Anterior cingulate cortex (tissue), 58 donors: Measurements from ENCODE around the gene ISG20.

Experiments used
- DNase-seq, 58 donors: peaks; one replicate each; lab custom pipeline; 2025; lab: John Stamatoyannopoulos, UW

Gene ISG20

GRCh38 chr15:88617031-88617722 lies 21.6 kb upstream of the ISG20 start:
- no peak for DNase-seq

GRCh38 chr15:88617790-88618189 lies 21.0 kb upstream of the ISG20 start:
- DNase-seq = no peak

GRCh38 chr15:88618686-88619085 lies 20.1 kb upstream of the ISG20 start:
- no peak for DNase-seq

GRCh38 chr15:88619796-88620195 lies 19.0 kb upstream of the ISG20 start:
- no peak for DNase-seq

GRCh38 chr15:88620995-88621772 lies 17.6 kb upstream of the ISG20 start, which contains the start of gene AEN:
Gene AEN (plus strand): TSS chr15:88621340. CDS start chr15:88626210, 4,870 bp downstream.
- DNase-seq = peak; percentile 56 to 97 (median 92)

GRCh38 chr15:88621789-88622604 lies 16.8 kb upstream of the ISG20 start:
- DNase-seq = peak in 1 of 58 donors; percentile 14

- no peak for DNase-seq
These were observed 16.2 kb upstream of the ISG20 start for GRCh38 chr15:88622605-88622975.

- DNase-seq = no peak
These were observed 15.8 kb upstream of the ISG20 start for GRCh38 chr15:88623061-88623460.

GRCh38 chr15:88623632-88624031 lies 15.2 kb upstream of the ISG20 start:
- DNase-seq = no peak

- DNase-seq = peak in 2 of 58 donors; percentile 12 to 21
These were observed 14.5 kb upstream of the ISG20 start for GRCh38 chr15:88624156-88624970.

GRCh38 chr15:88624971-88625490 lies 13.8 kb upstream of the ISG20 start:
- no peak for DNase-seq

- no peak for DNase-seq
These were observed 12.7 kb upstream of the ISG20 start for GRCh38 chr15:88625943-88626741.

GRCh38 chr15:88627463-88627862 lies 11.4 kb upstream of the ISG20 start:
- no peak for DNase-seq

- DNase-seq = no peak
These were observed 10.7 kb upstream of the ISG20 start for GRCh38 chr15:88628018-88628654.

GRCh38 chr15:88629071-88629470 lies 9.7 kb upstream of the ISG20 start:
- DNase-seq = no peak

GRCh38 chr15:88630141-88630721 lies 8.6 kb upstream of the ISG20 start:
- no peak for DNase-seq

- DNase-seq = no peak
These were observed 7.9 kb upstream of the ISG20 start for GRCh38 chr15:88630798-88631463.
